Stimulated activated CD4-positive, alpha-beta T cell treated with anti-CD3 and anti-CD28 coated beads, Interleukin-4, amount 100 ng/mL, for 24 hours (primary cell): ENCODE data around the gene DNAJC21.
"Not testable (repeated sequence)": the region's sequence is repeated elsewhere in the genome, so short reads cannot be mapped to it uniquely, and the experiment has no call there.

Experiments used
- DNase-seq: peaks from one replicate; pipeline ENCODE4 v3.0.0-alpha.2; 2020

DNAJC21 gene

GRCh38 chr5:34929134-34929719 is at the start of gene DNAJC21:
DNAJC21 (plus strand) TSS chr5:34929559; CDS start chr5:34929820, 261 bp downstream.
- DNase-seq = peak; percentile 98

GRCh38 chr5:34881246-34881645 is 48.1 kb upstream of the DNAJC21 start:
- DNase-seq = no peak

- no peak for DNase-seq
Measured at GRCh38 chr5:34886392-34887119, 42.8 kb upstream of the DNAJC21 start.

- DNase-seq = no peak
Measured at GRCh38 chr5:34889394-34889793, 40.0 kb upstream of the DNAJC21 start.

GRCh38 chr5:34891981-34892380 is 37.4 kb upstream of the DNAJC21 start:
- no peak for DNase-seq

GRCh38 chr5:34892414-34892813 is 36.9 kb upstream of the DNAJC21 start:
- DNase-seq = no peak

GRCh38 chr5:34894716-34895115 is 34.6 kb upstream of the DNAJC21 start:
- no peak for DNase-seq

GRCh38 chr5:34895641-34896419 is 33.5 kb upstream of the DNAJC21 start:
- no peak for DNase-seq

GRCh38 chr5:34897646-34898045 is 31.7 kb upstream of the DNAJC21 start:
- DNase-seq = no peak

- peak; percentile 66 for DNase-seq
Measured at GRCh38 chr5:34898258-34898895, 31.0 kb upstream of the DNAJC21 start.

GRCh38 chr5:34899066-34899465 is 30.3 kb upstream of the DNAJC21 start:
- no peak for DNase-seq

- no peak for DNase-seq
Measured at GRCh38 chr5:34900652-34901051, 28.7 kb upstream of the DNAJC21 start.

GRCh38 chr5:34903260-34903659 is 26.1 kb upstream of the DNAJC21 start:
- no peak for DNase-seq

- DNase-seq = no peak
Measured at GRCh38 chr5:34905564-34905963, 23.8 kb upstream of the DNAJC21 start.

- no peak for DNase-seq
Measured at GRCh38 chr5:34913072-34913471, 16.3 kb upstream of the DNAJC21 start.

GRCh38 chr5:34914671-34915138 is 14.7 kb upstream of the DNAJC21 start:
- DNase-seq = peak; percentile 9

- peak; percentile 95 for DNase-seq
Measured at GRCh38 chr5:34915139-34915855, 14.1 kb upstream of the DNAJC21 start, which contains the start of the genes BRIX1 and RAD1. BRIX1 (plus strand) TSS chr5:34915711; CDS start chr5:34915739, 28 bp downstream. RAD1 (minus strand) TSS chr5:34915504; CDS start chr5:34914892, 612 bp downstream.

GRCh38 chr5:34915856-34916192 is 13.5 kb upstream of the DNAJC21 start:
- no peak for DNase-seq

- DNase-seq = no peak
Measured at GRCh38 chr5:34916518-34916917, 12.8 kb upstream of the DNAJC21 start.

GRCh38 chr5:34918025-34918424 is 11.3 kb upstream of the DNAJC21 start:
- no peak for DNase-seq

- DNase-seq = no peak
Measured at GRCh38 chr5:34919077-34919476, 10.3 kb upstream of the DNAJC21 start.

- DNase-seq = not testable (repeated sequence)
Measured at GRCh38 chr5:34923256-34923655, 6.1 kb upstream of the DNAJC21 start.
